Activated naive CD4-positive, alpha-beta T cell treated with anti-CD3 and anti-CD28 coated beads, Interleukin-2, amount 10 ng/mL, durations not matched to agents 7 days and 5 days (primary cell): ENCODE data around the gene DLG5.
A peak's percentile ranks its signal among the peaks of the same experiment; 100 is the strongest.

Experiments used
- CTCF ChIA-PET: fragments of 350-600 bp; sonication (Branson Sonifier 250); formaldehyde crosslinking; loops from one replicate; lab custom pipeline; 2021; ENCODE audit warnings: antibody characterized with exemption; lab: Charles Lee
- DNase-seq: peaks from one replicate; pipeline ENCODE4 v3.0.0-alpha.2; 2020
- H3K27ac Mint-ChIP-seq: one replicate; pipeline ENCODE4 v1.8.0; 2021; ENCODE audit warnings: mild to moderate bottlenecking, moderate library complexity, mixed read lengths
- H3K27me3 Mint-ChIP-seq: one replicate; pipeline ENCODE4 v1.8.0; 2021; ENCODE audit warnings: mild to moderate bottlenecking, mixed read lengths
- H3K36me3 Mint-ChIP-seq: one replicate; pipeline ENCODE4 v1.8.0; 2021; ENCODE audit warnings: mixed read lengths
- H3K4me1 Mint-ChIP-seq: one replicate; pipeline ENCODE4 v1.8.0; 2021; ENCODE audit warnings: mixed read lengths
- H3K4me3 Mint-ChIP-seq: one replicate; pipeline ENCODE4 v1.8.0; 2021; ENCODE audit warnings: mild to moderate bottlenecking, moderate library complexity, mixed read lengths
- H3K9me3 Mint-ChIP-seq: one replicate; pipeline ENCODE4 v1.8.0; 2021; ENCODE audit warnings: mixed read lengths

Gene DLG5

GRCh38 chr10:77926566-77927401 lies at the start of gene DLG5:
TSS of gene DLG5 (minus strand) at chr10:77926755. CDS start at chr10:77926520, 235 bp downstream.
- DNase-seq: peak; percentile 55

GRCh38 chr10:77975086-77975666 lies 48.6 kb upstream of the DLG5 start:
- no peaks in the 10 kb centered on the region for H3K27me3 Mint-ChIP-seq
- no peak for DNase-seq
- peaks cover 38% of the 10 kb centered on the region for H3K36me3 Mint-ChIP-seq
- no peaks in the 10 kb centered on the region for H3K9me3 Mint-ChIP-seq
- CTCF ChIA-PET: interaction anchor here (0.7 to 1.2 kb wide), 2 partner anchors 19 to 47 kb away, joined by 3 to 4 read pairs; no protein-coding TSS in a partner anchor
- H3K4me1 Mint-ChIP-seq: peaks cover 10% of the 10 kb centered on the region
- no peak overlapping the region for H3K4me3 Mint-ChIP-seq
- H3K27ac Mint-ChIP-seq: no peak overlapping the region

More at GRCh38 chr10:77926566-77927401, at the start of gene DLG5:
- Mint-ChIP-seq H3K36me3 (no peaks in the 10 kb centered on the region), H3K4me3 (peak within 1 kb of the TSS; percentile 70), H3K9me3 (no peaks in the 10 kb centered on the region), H3K27me3 (peaks cover 84% of the 10 kb centered on the region), H3K27ac (no peak within 1 kb of the TSS), H3K4me1 (peaks cover 13% of the 10 kb centered on the region)
- CTCF ChIA-PET: interaction anchor here (0.6 kb wide), 1 partner anchor 103 kb away, joined by 3 read pairs; no protein-coding TSS in a partner anchor

- H3K27me3 Mint-ChIP-seq: no peaks in the 10 kb centered on the region
- H3K36me3 Mint-ChIP-seq: peaks cover 32% of the 10 kb centered on the region
- CTCF ChIA-PET: interaction anchor here (1.2 kb wide), 1 partner anchor 47 kb away, joined by 4 read pairs; no protein-coding TSS in a partner anchor
- no peak overlapping the region for H3K4me3 Mint-ChIP-seq
- DNase-seq: no peak
- H3K9me3 Mint-ChIP-seq: no peaks in the 10 kb centered on the region
- H3K27ac Mint-ChIP-seq: no peak overlapping the region
- peaks cover 10% of the 10 kb centered on the region for H3K4me1 Mint-ChIP-seq
These were observed 48.0 kb upstream of the DLG5 start for GRCh38 chr10:77974396-77975074.

- CTCF ChIA-PET: interaction anchor here (0.7 kb wide), 1 partner anchor 151 kb away, joined by 3 read pairs; no protein-coding TSS in a partner anchor
- no peak overlapping the region for H3K27ac Mint-ChIP-seq
- H3K27me3 Mint-ChIP-seq: no peaks in the 10 kb centered on the region
- H3K9me3 Mint-ChIP-seq: no peaks in the 10 kb centered on the region
- DNase-seq: no peak
- H3K4me3 Mint-ChIP-seq: no peak overlapping the region
- H3K4me1 Mint-ChIP-seq: peaks cover 10% of the 10 kb centered on the region
- peaks cover 24% of the 10 kb centered on the region for H3K36me3 Mint-ChIP-seq
These were observed 46.7 kb upstream of the DLG5 start for GRCh38 chr10:77973276-77973675.

GRCh38 chr10:77972148-77972547 lies 45.6 kb upstream of the DLG5 start:
- Mint-ChIP-seq H3K4me3 (no peak overlapping the region), H3K4me1 (peaks cover 10% of the 10 kb centered on the region), H3K27me3 (no peaks in the 10 kb centered on the region), H3K36me3 (peaks cover 15% of the 10 kb centered on the region), H3K9me3 (no peaks in the 10 kb centered on the region), H3K27ac (no peak overlapping the region)
- CTCF ChIA-PET: no interaction called here
- DNase-seq: no peak

- Mint-ChIP-seq H3K9me3 (no peaks in the 10 kb centered on the region), H3K27ac (no peak overlapping the region), H3K27me3 (no peaks in the 10 kb centered on the region), H3K4me1 (peaks cover 10% of the 10 kb centered on the region), H3K4me3 (no peak overlapping the region), H3K36me3 (peaks cover 14% of the 10 kb centered on the region)
- DNase-seq: no peak
- CTCF ChIA-PET: no interaction called here
These were observed 45.2 kb upstream of the DLG5 start for GRCh38 chr10:77971804-77972144.

GRCh38 chr10:77970869-77971803 lies 44.6 kb upstream of the DLG5 start:
- peak; percentile 42 for DNase-seq
- CTCF ChIA-PET: interaction anchor here (1.0 kb wide), 1 partner anchor 124 kb away, joined by 3 read pairs; no protein-coding TSS in a partner anchor
- no peak overlapping the region for H3K4me3 Mint-ChIP-seq
- no peaks in the 10 kb centered on the region for H3K27me3 Mint-ChIP-seq
- H3K9me3 Mint-ChIP-seq: no peaks in the 10 kb centered on the region
- H3K36me3 Mint-ChIP-seq: peaks cover 10% of the 10 kb centered on the region
- H3K4me1 Mint-ChIP-seq: peaks cover 10% of the 10 kb centered on the region
- H3K27ac Mint-ChIP-seq: peak overlapping the region; percentile 77

GRCh38 chr10:77969114-77969513 lies 42.6 kb upstream of the DLG5 start:
- Mint-ChIP-seq H3K4me1 (peaks cover 10% of the 10 kb centered on the region), H3K36me3 (no peaks in the 10 kb centered on the region), H3K4me3 (no peak overlapping the region), H3K27ac (no peak overlapping the region), H3K9me3 (peaks cover under 1% of the 10 kb centered on the region), H3K27me3 (no peaks in the 10 kb centered on the region)
- CTCF ChIA-PET: no interaction called here
- no peak for DNase-seq

- H3K4me3 Mint-ChIP-seq: no peak overlapping the region
- peaks cover 2% of the 10 kb centered on the region for H3K9me3 Mint-ChIP-seq
- no peaks in the 10 kb centered on the region for H3K36me3 Mint-ChIP-seq
- DNase-seq: no peak
- peaks cover 10% of the 10 kb centered on the region for H3K4me1 Mint-ChIP-seq
- CTCF ChIA-PET: no interaction called here
- no peaks in the 10 kb centered on the region for H3K27me3 Mint-ChIP-seq
- no peak overlapping the region for H3K27ac Mint-ChIP-seq
These were observed 41.1 kb upstream of the DLG5 start for GRCh38 chr10:77967611-77968022.

GRCh38 chr10:77965294-77965693 lies 38.7 kb upstream of the DLG5 start:
- peaks cover 2% of the 10 kb centered on the region for H3K9me3 Mint-ChIP-seq
- no peak overlapping the region for H3K27ac Mint-ChIP-seq
- no peak for DNase-seq
- no peaks in the 10 kb centered on the region for H3K4me1 Mint-ChIP-seq
- CTCF ChIA-PET: no interaction called here
- H3K4me3 Mint-ChIP-seq: no peak overlapping the region
- no peaks in the 10 kb centered on the region for H3K36me3 Mint-ChIP-seq
- H3K27me3 Mint-ChIP-seq: no peaks in the 10 kb centered on the region

- Mint-ChIP-seq H3K27me3 (no peaks in the 10 kb centered on the region), H3K9me3 (peaks cover 2% of the 10 kb centered on the region), H3K4me3 (no peak overlapping the region), H3K4me1 (no peaks in the 10 kb centered on the region), H3K27ac (no peak overlapping the region), H3K36me3 (no peaks in the 10 kb centered on the region)
- CTCF ChIA-PET: no interaction called here
- no peak for DNase-seq
These were observed 38.3 kb upstream of the DLG5 start for GRCh38 chr10:77964811-77965210.

GRCh38 chr10:77963901-77964300 lies 37.3 kb upstream of the DLG5 start:
- Mint-ChIP-seq H3K4me1 (no peaks in the 10 kb centered on the region), H3K36me3 (no peaks in the 10 kb centered on the region), H3K4me3 (no peak overlapping the region), H3K9me3 (peaks cover 2% of the 10 kb centered on the region), H3K27ac (no peak overlapping the region), H3K27me3 (no peaks in the 10 kb centered on the region)
- DNase-seq: no peak
- CTCF ChIA-PET: interaction anchor here (0.6 kb wide), 1 partner anchor 18 kb away, joined by 4 read pairs; no protein-coding TSS in a partner anchor

GRCh38 chr10:77962350-77963146 lies 36.0 kb upstream of the DLG5 start:
- Mint-ChIP-seq H3K4me3 (no peak overlapping the region), H3K27me3 (no peaks in the 10 kb centered on the region), H3K27ac (no peak overlapping the region), H3K4me1 (no peaks in the 10 kb centered on the region), H3K36me3 (no peaks in the 10 kb centered on the region), H3K9me3 (peaks cover 2% of the 10 kb centered on the region)
- CTCF ChIA-PET: interaction anchor here (0.7 kb wide), 1 partner anchor 251 kb away, joined by 3 read pairs; no protein-coding TSS in a partner anchor
- no peak for DNase-seq
